NCI-H1092 treated with DMSO at 0.1 percent for 48 hours (cell line): ENCODE results near the gene STIP1.
"Not testable (repeated sequence)": the region's sequence is repeated elsewhere in the genome, so short reads cannot be mapped to it uniquely, and the experiment has no call there.

ENCODE experiments used
- DNase-seq: peaks from one replicate; lab custom pipeline; 2025; lab: John Stamatoyannopoulos, UW

Gene STIP1

GRCh38 chr11:64157631-64158394, 28.2 kb upstream of the STIP1 start:
- DNase-seq: no peak

DNA sequence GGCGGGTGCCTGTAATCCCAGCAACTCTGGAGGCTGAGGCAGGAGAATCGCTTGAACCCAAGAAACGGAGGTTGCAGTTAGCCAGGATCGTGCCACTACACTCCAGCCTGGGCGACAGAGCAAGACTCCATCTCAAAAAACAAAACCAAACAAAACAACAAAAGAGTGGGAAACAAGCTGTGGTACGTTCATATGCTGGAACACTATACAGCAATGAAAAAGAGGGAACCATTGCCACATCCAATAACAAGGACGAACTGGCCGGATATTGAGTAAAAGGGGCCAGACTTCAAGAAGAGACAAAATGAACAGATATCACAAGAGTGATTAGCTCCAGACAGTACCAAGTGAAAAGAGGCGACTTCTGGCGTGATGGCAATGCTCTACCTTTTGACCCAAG, 24.9 kb upstream of the STIP1 start:
- DNase-seq: no peak

- DNase-seq: not testable (repeated sequence)
Measured at GRCh38 chr11:64162769-64163168, 23.2 kb upstream of the STIP1 start.

- DNase-seq: no peak
Measured at GRCh38 chr11:64163951-64164350, 22.0 kb upstream of the STIP1 start.

DNA sequence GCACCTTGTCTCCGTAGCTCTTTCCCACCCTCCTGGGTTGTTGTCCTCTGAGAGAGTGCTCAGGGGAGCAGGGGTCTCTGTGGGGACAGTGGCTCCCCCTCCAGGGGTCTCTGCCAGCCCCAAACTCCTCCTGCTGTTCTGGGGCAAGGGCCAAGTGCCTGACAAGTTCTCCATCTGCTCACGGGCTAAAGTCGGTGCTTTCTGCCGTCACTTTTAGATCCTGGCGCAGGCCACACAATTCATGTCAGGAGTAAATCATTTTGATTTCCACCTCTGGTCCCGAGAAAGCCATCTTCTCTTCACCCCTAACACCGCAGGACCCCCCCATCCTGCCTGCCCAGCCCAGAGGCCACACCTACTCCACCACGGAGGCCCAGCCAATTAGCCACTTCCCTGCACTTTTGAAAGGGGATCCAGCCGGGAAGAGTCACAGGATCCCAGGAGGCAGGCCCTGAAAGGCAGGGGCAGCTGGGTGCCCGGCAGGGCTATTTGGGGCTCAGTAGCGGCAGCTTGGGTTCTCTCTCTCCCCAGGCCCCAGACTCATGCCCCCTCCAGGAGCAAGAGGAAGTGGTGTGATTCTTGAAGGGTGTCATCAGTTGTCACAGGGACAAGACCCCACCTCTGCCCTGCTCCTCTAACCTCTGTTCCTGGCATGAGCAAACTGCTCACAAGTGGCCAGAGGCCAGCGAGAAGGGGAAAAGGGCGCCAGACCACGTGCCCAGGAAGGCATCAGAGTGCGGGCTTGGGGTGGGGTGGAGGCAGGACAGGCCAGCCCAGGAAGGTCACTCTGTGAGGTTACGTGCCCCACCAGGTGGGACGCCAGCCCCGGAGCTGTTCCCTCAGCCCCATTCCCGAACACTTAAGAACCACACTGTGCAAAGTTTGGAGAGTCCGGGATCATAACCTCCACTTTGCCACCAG, 21.3 kb upstream of the STIP1 start:
- DNase-seq: no peak

GRCh38 chr11:64165481-64165841, 20.5 kb upstream of the STIP1 start:
- peak; percentile 50 for DNase-seq

DNA sequence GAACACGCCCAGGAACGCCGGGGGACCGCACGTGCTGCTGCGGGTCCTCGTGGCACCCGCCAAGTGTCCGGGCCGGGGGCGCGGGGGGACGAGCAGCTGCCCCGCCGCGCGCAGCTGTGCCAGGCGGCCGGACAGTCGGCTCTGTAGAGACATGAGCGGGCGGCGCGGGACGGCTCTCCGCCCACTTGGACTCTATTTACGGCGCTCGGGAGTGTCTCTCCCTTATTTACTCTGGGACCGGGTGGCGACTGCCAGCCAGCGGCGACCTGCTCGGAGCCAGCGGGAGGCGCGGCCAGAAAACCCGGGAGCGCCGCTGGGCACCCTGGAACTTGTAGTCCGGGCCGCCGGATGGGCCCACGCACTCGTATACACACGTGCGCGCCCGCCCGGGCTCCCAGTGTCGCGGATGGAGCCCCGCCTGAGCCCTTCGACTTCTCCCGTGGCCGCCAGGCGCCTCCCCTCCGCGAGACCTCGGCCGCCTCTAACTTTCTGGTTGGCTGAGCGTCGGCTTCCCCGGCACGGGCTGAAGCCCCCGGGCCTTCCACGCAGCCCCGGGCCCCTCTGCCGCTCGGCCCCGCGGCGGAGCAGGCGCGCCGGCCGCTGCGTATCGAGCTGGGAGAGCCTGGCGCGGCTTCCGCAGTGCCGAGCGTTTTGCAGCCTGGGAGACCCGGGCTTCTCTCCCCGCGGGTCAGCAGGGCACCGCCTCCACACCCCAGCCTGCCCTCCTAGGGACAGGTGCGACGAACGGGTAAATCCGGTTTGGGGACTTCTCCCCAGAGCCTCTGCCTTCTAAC, 19.9 kb upstream of the STIP1 start, which contains the start of gene MACROD1:
MACROD1 (minus strand) TSS at position 272 of the 794 bp plus-strand sequence; CDS start at position 153, 119 bp downstream.
- peak; percentile 85 for DNase-seq

GRCh38 chr11:64170419-64170818, 15.6 kb upstream of the STIP1 start:
- no peak for DNase-seq

- no peak for DNase-seq
Measured at GRCh38 chr11:64173616-64174355, 12.2 kb upstream of the STIP1 start.

DNA sequence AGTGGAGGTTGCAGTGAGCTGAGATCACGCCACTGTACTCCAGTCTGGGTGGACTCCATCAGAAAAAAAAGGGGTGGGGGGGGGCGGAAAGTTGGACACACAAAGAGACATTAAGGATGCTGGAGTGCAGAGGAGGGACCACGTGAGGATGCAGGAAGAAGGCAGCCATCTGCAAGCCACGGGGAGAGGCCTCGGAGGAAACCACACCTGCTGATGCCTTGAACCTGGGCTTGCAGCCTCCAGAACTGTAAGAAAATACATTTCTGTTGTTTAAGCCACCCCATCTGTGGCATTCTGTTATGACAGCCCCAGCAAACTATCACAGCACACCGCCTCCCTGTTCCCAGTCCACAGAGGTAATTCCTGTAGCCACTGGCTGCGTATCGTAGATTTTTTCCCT, 9.2 kb upstream of the STIP1 start:
- no peak for DNase-seq

DNA sequence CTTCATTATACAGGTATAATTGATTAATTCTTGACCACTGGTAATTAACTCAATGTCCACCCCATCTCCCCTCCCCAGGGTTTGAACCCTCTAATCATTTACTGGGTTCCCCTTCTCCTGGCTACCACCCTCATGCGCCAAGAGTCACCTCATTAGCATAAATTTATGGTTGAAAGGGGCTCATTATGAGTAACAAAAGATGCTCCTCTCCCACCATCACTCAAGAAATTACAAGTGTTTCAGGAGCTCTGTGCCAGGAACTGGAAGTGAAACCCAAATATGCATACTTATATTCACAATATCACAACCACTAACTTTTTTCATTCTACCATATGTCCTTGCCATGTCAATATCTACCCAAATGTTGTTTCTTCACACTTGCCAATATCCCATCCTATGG, 7.8 kb upstream of the STIP1 start:
- no peak for DNase-seq

- DNase-seq: no peak
Measured at GRCh38 chr11:64178951-64179639, 6.9 kb upstream of the STIP1 start.

DNA sequence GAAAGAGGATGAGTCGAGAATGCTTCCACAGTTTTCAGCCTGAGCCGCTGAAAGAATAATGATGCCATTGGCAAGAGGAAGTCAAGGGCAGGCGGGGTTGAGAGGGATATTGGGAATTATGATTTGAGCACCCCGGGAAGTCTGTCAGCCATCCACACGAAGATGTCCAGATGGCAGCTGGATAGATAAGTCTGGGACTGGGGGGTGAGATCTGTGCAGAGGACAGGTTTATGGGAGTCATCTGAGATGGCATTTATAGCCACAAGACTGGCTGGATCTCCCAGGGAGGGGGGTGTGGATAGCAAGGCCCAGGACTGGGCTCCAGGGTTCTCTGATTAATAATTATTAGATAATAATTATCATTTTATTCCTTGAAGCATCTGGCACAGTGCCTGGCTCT, 5.1 kb upstream of the STIP1 start:
- DNase-seq: no peak

DNA sequence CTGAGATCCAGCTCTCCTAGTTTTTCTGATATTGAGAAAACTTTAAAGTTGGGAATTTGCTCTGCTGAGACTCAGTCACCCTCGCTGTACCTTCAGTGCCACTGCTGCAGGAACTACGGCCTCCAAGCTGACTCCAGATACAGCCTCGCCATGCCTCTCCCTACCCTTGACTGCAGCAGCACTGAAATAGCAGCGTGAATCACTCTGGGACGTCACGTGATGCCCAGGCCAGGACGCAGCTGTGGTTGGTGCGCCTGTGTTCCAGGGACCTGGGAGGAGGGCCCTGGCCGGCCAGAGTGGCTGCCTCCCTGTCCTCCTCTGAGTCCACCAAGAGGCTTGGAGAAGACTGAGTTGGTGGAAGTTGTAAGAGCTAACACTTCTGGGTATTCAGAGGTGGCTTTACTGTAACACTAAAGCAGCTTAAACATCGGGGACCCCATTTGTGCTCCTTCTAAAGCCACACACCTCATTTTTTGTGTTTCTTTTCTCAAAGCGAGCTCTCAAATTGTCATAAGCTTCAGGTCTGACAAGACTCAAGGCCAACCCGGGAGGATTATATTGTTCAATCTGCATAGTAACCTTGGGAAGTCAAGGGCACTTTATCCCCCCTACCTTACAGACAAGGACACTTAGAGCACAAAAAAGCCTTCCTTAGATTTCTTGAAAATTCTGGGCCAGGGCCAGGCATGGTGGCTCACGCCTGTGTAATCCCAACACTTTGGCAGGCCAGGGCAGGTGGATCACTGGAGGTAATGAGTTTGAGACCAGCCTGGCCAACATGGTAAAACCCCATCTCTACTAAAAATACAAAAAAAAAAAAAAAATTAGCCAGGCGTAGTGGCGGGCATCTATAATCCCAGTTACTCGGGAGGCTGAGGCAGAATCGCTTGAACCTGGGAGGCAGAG, 4.2 kb upstream of the STIP1 start:
- no peak for DNase-seq

- DNase-seq: no peak
Measured at GRCh38 chr11:64183890-64184289, 2.1 kb upstream of the STIP1 start.

DNA sequence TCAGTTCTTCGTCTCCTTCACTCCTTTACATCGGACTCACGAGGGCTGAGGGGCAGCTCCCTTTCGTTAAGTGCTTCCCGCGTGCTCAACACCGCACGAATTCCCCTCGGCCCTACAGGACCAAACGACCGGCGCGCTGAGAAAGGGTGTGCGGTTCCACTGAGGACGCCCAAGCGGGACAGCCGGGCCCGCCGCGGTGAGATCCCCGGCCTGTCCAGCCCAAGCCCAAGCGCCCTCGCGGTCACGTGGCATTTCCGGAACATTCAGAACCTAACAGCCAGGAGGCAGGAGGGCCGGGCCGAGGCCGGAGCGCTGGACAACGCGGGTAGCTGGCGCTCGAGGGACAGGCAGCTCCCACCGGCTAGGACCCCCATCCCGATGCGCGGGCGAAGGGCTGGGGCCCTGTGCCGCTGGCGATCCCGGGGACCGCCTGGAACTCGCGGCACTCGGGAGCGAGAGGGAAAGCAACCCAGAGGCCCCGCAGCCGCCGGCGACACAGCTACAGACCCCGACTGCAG, 737 bp upstream of the STIP1 start:
- DNase-seq: peak; percentile 75

- DNase-seq: no peak
Measured at GRCh38 chr11:64186492-64187165, 658 bp downstream of the STIP1 start.

GRCh38 chr11:64192434-64192833, 6.5 kb downstream of the STIP1 start:
- no peak for DNase-seq

GRCh38 chr11:64196626-64197025, 10.7 kb downstream of the STIP1 start:
- DNase-seq: no peak
